DOHH2 (cell line): ENCODE results near the gene CYP4V2.

Source experiments
- H3F3A ChIP-seq: fragments of 200-600 bp; sonication (generic), shearing (Covaris generic); 2 replicates; pipeline ENCODE4 v1.6.0; 2016; ENCODE audit warnings: antibody characterized with exemption, mild to moderate bottlenecking; ENCODE audit not compliant: control insufficient read depth, insufficient read depth
- H3K27ac ChIP-seq: fragments of 200-600 bp; sonication (generic); 2 replicates; pipeline ENCODE4 v1.5.1; 2014; ENCODE audit warnings: low read depth, mild to moderate bottlenecking, low read length, moderate library complexity
- H3K27me3 ChIP-seq: fragments of 200-600 bp; sonication (generic); 2 replicates; pipeline ENCODE4 v1.6.1; 2014; ENCODE audit warnings: mild to moderate bottlenecking, low read length, mixed read lengths; ENCODE audit not compliant: control insufficient read depth
- H3K36me3 ChIP-seq: fragments of 200-600 bp; sonication (generic); 2 replicates; pipeline ENCODE4 v1.6.1; 2014; ENCODE audit warnings: mild to moderate bottlenecking, low read length, moderate library complexity, mixed read lengths; ENCODE audit not compliant: control insufficient read depth
- H3K4me1 ChIP-seq: fragments of 200-600 bp; sonication (generic); 2 replicates; pipeline ENCODE4 v1.6.1; 2014; ENCODE audit warnings: mild to moderate bottlenecking, low read length, mixed read lengths; ENCODE audit not compliant: control insufficient read depth
- H3K4me2 ChIP-seq: fragments of 200-600 bp; sonication (generic); 2 replicates; pipeline ENCODE4 v1.6.0; 2014; ENCODE audit warnings: mild to moderate bottlenecking, low read length, moderate library complexity
- H3K4me3 ChIP-seq: fragments of 200-600 bp; sonication (generic); 2 replicates; pipeline ENCODE4 v1.5.1; 2014; ENCODE audit warnings: mild to moderate bottlenecking, low read length, mixed read lengths
- H3K79me2 ChIP-seq: fragments of 200-600 bp; sonication (generic); 2 replicates; pipeline ENCODE4 v1.6.1; 2014; ENCODE audit warnings: mild to moderate bottlenecking, low read length, mixed read lengths; ENCODE audit not compliant: control insufficient read depth
- H3K9me2 ChIP-seq: fragments of 200-600 bp; sonication (generic); replicated peaks from 2 replicates; pipeline ENCODE4 v1.6.1; 2014; ENCODE audit warnings: mild to moderate bottlenecking, low read length, mixed read lengths; ENCODE audit not compliant: control insufficient read depth
- H3K9me3 ChIP-seq: fragments of 200-600 bp; sonication (generic); 2 replicates; pipeline ENCODE4 v1.6.1; 2014; ENCODE audit warnings: antibody characterized with exemption, low read length, mixed read lengths; ENCODE audit not compliant: control insufficient read depth, insufficient read depth
- H4K20me1 ChIP-seq: fragments of 200-600 bp; sonication (generic); 2 replicates; pipeline ENCODE4 v1.6.0; 2014; ENCODE audit warnings: low read depth, mild to moderate bottlenecking, antibody characterized with exemption, low read length, moderate library complexity; ENCODE audit not compliant: control insufficient read depth, insufficient read depth
- EZH2phosphoT487 ChIP-seq: fragments of 200-600 bp; sonication (generic); IDR thresholded peaks from 2 replicates; pipeline ENCODE4 v1.6.1; 2017; ENCODE audit warnings: borderline replicate concordance, mild to moderate bottlenecking, antibody characterized with exemption, low read length, moderate library complexity, mixed read lengths
- TF ChIP-seq, protein P1 (sequence below): fragments of 200-600 bp; sonication (generic); IDR thresholded peaks from one replicate; pipeline ENCODE4 v1.5.1; 2014; ENCODE audit warnings: antibody characterized with exemption, mild to moderate bottlenecking, low read depth, low read length; ENCODE audit not compliant: poor library complexity, severe bottlenecking

Gene CYP4V2

DNA sequence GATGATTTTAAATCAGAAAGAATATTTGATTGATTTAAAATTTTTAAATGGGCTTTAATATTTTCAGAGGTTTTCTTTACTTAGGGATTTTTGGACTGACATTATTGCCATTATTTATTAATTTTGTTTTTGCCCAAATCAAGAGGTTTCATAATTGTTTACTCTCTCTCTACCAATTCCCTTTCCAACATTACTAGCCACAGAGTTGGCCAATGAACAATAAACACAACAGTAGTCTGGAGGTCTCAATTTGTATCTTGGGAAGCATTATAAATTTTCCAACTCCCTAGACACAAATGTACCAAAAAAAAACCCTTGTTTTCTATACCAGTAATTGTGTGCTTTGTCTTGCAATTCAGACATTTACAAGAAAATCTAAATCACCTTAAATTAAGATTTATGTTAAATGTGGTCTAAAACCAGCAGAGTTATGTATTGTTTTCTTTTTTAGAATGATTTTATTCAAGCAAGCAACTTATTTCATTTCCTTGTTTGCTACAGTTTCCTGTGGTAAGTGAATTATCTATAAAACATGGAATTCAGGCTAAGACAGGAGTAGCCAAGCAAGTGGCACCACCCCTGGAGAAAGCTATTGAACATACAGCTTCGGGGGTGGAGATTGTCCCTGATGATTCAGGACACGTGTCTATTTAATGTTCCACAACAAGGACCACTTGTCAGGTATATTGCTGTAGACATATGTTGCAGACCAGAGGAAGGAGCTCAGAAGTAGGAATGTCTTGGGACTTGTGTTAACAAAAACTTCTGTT lies 36.6 kb downstream of the CYP4V2 start:
- no peak overlapping the region for H3K4me3 ChIP-seq
- H3K9me2 ChIP-seq = no peaks in the 10 kb centered on the region
- H4K20me1 ChIP-seq = no peaks in the 10 kb centered on the region
- H3K79me2 ChIP-seq = no peaks in the 10 kb centered on the region
- H3K4me1 ChIP-seq = no peaks in the 10 kb centered on the region
- H3F3A ChIP-seq = no peaks in the 10 kb centered on the region
- TF ChIP-seq EZH2phosphoT487 = no peak
- TF ChIP-seq, protein P1, sequence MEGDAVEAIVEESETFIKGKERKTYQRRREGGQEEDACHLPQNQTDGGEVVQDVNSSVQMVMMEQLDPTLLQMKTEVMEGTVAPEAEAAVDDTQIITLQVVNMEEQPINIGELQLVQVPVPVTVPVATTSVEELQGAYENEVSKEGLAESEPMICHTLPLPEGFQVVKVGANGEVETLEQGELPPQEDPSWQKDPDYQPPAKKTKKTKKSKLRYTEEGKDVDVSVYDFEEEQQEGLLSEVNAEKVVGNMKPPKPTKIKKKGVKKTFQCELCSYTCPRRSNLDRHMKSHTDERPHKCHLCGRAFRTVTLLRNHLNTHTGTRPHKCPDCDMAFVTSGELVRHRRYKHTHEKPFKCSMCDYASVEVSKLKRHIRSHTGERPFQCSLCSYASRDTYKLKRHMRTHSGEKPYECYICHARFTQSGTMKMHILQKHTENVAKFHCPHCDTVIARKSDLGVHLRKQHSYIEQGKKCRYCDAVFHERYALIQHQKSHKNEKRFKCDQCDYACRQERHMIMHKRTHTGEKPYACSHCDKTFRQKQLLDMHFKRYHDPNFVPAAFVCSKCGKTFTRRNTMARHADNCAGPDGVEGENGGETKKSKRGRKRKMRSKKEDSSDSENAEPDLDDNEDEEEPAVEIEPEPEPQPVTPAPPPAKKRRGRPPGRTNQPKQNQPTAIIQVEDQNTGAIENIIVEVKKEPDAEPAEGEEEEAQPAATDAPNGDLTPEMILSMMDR = no peak
- H3K27me3 ChIP-seq = 0 out of 2 replicates have a peak, but pooled peaks cover 6% of the 10 kb centered on the region
- H3K4me2 ChIP-seq = no peak overlapping the region
- H3K27ac ChIP-seq = no peak overlapping the region
- no peaks in the 10 kb centered on the region for H3K9me3 ChIP-seq
- no peaks in the 10 kb centered on the region for H3K36me3 ChIP-seq

DNA sequence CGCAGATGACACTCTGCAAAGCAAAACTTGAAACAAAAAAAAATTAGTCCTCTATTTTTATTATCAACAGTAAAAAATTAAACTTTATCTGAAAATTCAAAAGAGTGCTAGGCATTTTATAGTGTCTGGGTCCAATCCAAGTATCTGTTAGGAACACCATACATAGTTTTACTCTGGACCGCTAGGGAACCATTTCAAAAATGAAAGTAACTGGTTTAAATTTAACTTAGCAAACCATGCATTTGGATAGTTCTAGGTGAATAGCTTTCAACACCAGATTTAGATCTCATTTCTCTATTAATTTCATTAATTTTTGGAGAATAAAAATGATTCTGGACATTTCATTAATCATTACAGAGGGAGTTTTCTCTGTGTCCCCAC lies 37.1 kb downstream of the CYP4V2 start:
- H3K36me3 ChIP-seq = no peaks in the 10 kb centered on the region
- no peaks in the 10 kb centered on the region for H3K4me1 ChIP-seq
- H3K9me3 ChIP-seq = no peaks in the 10 kb centered on the region
- H3K4me2 ChIP-seq = no peak overlapping the region
- no peak overlapping the region for H3K27ac ChIP-seq
- no peaks in the 10 kb centered on the region for H3K9me2 ChIP-seq
- no peaks in the 10 kb centered on the region for H3K79me2 ChIP-seq
- TF ChIP-seq, protein P1 = no peak
- no peak for TF ChIP-seq EZH2phosphoT487
- H4K20me1 ChIP-seq = no peaks in the 10 kb centered on the region
- 0 out of 2 replicates have a peak, but pooled peaks cover 6% of the 10 kb centered on the region for H3K27me3 ChIP-seq
- no peaks in the 10 kb centered on the region for H3F3A ChIP-seq
- no peak overlapping the region for H3K4me3 ChIP-seq

DNA sequence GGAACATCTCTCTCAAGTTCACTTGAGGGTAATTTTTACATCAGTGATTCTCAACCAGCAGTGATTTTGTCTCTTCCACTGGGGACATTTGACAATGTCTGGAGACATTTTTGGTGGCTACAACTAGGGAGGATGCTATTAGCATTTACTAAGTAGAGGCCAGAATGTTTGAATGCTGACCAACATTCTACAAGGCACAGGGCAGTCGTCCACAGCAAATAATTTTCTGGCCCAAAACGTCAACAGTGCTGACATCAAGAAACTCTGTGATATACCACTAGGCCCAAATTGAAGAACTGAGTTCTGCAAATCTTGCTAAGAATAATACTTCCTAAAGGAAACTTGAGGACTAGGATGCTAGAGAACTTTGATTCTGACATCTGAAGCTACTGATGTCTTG lies 43.0 kb downstream of the CYP4V2 start:
- 0 out of 2 replicates have a peak, but pooled peaks cover 6% of the 10 kb centered on the region for H3K27me3 ChIP-seq
- no peaks in the 10 kb centered on the region for H3K79me2 ChIP-seq
- TF ChIP-seq, protein P1 = no peak
- no peak for TF ChIP-seq EZH2phosphoT487
- H3K9me3 ChIP-seq = no peaks in the 10 kb centered on the region
- no peak overlapping the region for H3K27ac ChIP-seq
- no peak overlapping the region for H3K4me3 ChIP-seq
- no peaks in the 10 kb centered on the region for H3F3A ChIP-seq
- no peaks in the 10 kb centered on the region for H3K4me1 ChIP-seq
- H3K4me2 ChIP-seq = no peak overlapping the region
- H4K20me1 ChIP-seq = no peaks in the 10 kb centered on the region
- no peaks in the 10 kb centered on the region for H3K36me3 ChIP-seq
- H3K9me2 ChIP-seq = no peaks in the 10 kb centered on the region
